HG03442 (cell line): ENCODE data around the gene SUSD3.

Experiments used
- ATAC-seq: cut with Tn5 transposase; IDR thresholded peaks from one replicate; pipeline ENCODE4 v1.9.1; 2021; ENCODE audit warnings: mild to moderate bottlenecking, moderate library complexity; ENCODE audit not compliant: unreplicated experiment

SUSD3 gene

GRCh38 chr9:93121316-93122241, 63.1 kb downstream of the SUSD3 start:
- no peak for ATAC-seq

DNA sequence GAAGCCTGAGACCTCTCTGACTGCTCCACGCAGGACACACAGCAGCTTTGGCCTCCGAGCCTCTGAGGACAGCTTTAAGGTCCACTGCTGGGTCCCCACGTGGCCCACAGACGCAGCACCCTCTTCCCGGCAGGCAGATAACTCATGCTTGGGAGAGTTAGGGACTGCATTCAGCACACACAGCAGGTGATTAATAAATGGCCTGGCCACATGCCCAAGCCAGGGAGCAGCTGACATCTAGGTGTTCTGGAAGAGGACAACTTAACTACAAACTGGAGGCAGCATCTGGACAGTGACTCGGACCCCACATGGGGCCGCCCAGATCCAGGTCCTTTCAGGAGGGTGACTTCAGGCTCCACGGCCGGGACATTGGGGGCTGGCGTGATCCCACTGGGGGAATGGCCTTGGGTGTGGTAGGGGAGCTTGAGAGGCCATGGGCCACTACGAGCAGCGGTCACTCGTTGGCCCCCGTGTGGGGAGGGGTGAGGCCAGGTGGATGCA, 64.3 kb downstream of the SUSD3 start:
- no peak for ATAC-seq

DNA sequence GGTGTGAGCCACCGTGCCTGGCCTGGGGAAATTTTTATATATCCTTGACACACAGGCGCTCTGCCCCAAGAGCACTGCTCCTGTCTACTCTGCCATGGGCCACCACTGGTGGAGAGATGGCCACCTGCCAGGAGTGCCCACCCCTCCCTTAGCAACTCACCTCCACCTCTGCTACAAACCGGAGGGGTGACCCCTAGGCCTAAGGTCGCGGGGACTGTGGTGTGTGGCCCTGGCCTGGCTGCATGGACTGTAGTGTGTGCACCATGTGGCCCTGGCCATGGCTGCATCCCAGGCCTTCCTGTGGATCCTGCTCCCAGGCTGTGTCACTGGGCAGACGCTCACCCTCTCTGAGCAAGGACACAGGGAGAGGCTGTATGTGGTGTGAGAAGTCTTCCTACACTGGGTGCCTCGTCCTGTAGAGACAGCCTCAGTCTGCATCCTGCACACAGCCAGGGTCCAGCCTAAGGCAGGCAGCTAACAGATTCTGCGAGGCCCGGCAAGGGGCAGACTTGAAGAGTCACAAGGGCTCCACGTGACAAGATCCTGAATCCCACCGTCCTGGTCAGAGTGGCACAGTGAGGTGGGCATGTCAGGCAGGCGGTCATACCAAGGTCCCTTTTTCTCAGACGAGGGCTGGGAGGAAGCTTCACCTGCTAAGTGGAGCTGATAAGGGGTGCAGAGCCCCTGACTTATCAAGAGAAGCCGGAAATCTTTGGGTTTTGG, 65.2 kb downstream of the SUSD3 start:
- no peak for ATAC-seq

- no peak for ATAC-seq
Observed at GRCh38 chr9:93124793-93125192, 66.3 kb downstream of the SUSD3 start.

GRCh38 chr9:93125331-93125894, 66.9 kb downstream of the SUSD3 start:
- no peak for ATAC-seq

GRCh38 chr9:93126151-93126781, 67.8 kb downstream of the SUSD3 start:
- no peak for ATAC-seq

DNA sequence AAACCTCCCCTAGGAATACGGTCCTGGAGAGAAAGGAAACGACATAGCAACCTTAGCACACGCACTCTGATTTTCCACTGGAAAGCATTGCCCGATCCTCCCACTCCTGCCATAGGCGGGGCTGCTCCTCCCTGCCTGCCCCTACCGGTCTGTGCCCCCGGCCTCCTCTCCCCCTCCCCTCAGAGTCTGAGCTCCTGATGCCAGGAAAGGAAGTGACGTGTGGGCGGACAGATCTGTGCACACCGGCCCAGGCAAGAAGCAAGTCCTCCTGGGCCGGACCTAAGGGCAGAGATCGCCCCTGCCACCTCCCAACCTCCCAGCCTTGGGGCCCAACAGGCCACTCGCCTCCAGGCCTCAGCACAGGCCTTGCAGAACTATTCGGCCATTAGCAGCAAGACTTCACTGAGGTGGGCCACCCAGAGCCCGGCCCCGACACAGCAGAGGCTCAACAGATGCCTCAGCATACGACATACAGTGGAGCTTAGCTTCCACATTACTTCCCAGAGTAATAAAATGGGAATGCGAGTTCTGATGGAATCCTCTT, 68.4 kb downstream of the SUSD3 start:
- ATAC-seq = no peak

- no peak for ATAC-seq
Observed at GRCh38 chr9:93127395-93127911, 69.0 kb downstream of the SUSD3 start.

GRCh38 chr9:93128011-93128714, 69.7 kb downstream of the SUSD3 start:
- no peak for ATAC-seq

GRCh38 chr9:93128715-93129224, 70.3 kb downstream of the SUSD3 start:
- ATAC-seq = no peak

DNA sequence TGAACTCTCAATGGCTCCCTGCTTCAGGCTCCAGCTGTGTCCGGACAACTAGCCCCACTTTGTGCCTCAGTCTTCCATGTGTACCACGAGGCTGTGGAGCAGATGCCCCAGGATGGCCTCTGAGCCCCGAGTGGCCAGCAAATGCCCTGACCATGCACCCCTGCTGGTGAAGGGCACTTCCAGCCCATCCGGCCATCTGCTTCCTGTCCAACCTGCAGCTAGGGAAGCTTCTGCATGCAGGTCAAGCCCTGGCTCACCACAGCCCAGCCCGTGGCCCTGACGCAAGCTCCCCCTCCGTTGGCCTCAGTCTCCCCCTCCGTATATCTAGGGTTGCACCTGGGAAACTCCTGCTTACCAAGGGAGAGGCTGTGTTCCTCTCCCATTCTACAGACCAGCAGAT, 70.8 kb downstream of the SUSD3 start:
- ATAC-seq = no peak

DNA sequence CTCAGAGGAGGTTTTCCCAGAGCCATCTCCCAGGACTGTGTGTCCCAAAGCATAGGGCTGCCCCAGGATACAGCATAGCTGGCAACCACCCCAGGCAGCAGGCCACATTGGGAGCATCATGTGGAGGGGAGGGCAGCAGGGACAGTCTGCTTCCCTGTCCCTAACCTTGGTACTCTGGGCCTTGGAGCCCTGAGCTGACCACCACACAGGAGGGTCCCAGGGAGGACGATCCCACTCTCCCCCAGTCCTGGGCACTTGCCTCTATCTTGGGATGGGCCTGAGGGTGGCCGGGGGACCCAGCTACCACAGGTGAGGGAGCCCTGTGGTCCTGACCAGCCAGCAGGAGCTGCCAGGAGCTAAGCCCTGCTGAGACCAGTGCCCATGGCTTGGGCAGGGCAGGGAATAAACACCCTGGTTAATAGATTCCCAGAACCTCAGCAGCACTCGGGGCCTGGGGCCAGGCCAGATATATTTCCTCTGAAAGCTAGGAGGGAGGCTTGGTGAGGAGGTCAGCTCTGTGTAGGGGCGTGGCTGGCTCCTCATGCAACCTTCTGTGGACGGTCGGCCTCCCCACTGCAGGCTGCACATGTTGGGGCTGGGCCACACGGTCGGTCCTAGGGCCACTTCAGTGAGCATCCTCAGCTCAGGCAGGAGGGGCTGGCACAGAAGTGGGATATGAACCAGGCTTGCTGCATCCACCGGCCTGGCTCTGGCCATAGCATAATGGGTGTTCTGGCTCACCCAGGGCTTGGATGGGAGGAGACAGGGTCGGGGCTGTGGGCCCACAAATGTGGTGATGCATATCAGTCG, 71.4 kb downstream of the SUSD3 start:
- no peak for ATAC-seq

DNA sequence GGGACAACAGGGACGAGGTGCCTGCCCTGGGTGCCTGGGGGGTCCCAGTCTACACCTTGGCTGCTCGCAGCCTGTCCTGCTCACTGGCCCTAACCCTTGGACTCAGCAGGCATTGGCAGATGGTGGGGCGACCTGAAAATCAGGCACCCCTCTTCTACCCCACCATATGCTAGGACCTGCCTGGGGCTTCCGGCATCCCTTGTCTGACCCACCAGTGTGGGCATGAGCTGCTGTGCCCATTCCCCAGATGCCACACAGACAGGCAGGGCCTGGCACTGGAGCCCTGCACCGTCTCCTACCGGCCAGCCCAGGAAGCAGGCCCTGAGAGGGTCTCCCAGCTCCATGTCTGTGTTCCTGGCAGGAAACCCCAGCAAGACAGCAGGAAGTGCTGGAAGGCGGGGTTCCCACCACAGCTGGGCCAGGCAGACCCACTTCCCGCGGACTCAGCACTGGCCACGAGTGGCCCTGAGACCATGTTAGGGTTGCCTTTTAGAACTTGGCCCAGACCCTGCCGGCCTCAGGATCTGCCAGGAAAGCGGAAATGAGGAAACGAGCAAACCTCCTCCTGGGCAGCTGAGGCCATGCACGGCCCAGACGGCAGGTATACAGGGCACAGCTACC, 72.5 kb downstream of the SUSD3 start:
- no peak for ATAC-seq

DNA sequence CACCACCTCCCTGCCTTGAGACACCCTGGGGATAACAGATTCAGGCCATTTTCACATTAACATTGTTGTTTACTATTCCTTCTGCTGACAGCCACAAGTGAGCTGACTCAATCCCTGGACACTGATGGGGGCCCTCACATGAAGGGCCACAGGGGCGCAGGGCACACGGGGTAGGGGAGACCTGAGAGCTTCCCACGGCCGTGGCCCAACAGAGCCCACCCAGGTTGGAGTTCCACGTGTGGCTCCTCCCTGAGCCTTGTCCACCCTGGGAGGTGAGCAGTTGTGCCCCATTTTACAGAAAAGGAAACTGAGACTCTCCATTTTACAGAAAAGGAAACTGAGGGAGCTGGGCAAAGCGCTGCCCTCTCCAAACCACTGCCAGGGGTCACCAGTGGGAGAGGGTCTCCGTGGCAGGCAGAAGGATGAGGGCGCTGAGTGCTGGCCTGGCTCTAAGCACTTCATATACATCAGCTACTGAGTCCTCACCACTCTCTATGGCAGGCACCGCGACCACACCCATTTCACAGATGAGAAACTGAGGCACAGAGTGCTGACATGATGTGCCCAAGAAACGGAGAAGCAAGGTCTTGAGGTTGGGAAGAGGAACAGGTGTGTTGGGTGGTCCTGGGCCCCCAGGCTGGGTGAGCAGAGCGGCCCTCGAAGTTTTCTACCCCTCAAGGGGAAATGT, 73.2 kb downstream of the SUSD3 start:
- ATAC-seq = no peak

- no peak for ATAC-seq
Observed at GRCh38 chr9:93132287-93132927, 73.9 kb downstream of the SUSD3 start.

DNA sequence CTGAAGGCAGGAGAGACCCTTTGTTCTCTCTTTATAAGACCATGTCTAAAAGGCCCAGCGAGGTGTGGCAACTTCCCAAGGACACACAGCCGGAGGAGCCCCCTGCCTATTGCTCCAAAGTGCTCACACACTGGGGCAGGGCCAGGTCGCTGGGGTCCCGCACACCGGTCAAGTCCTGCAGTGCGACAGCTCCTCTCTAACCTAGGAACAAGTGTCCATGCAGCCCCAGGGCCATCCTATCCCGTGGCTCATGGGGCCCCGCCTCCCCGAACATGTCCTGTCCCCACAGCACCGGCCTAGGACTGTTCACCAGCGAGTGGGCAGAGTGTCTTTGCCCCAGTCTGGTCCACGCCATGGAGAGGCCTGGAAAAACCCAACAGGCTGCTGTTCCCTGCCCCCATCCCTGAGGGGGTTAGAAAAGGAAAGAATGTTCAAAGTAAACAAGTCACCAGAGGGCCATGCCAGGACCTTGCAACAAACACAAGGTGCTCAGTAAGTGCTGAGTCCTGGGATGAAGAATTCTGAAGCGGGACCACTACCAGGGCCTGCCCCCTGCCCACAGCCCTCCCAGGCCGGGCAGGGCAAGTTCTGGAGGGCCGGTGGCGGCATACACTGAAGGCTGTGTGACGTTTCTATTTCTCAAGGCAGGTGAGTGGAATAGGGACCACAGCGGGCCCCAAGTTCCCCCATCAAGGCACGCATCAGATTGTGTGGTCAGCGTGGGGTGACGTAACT, 74.6 kb downstream of the SUSD3 start:
- ATAC-seq = no peak

- peak; percentile 24 for ATAC-seq
Observed at GRCh38 chr9:93133681-93134014, 75.1 kb downstream of the SUSD3 start.
